H9 (cell line): ENCODE data around the gene DNAJC15. TPM values are rescaled to one million over a fixed set of nuclear protein-coding genes. Genes with fewer than 3 reads are reported as not detected.

Experiments used
- DNase-seq: peaks from one replicate; pipeline ENCODE4 v3.0.0-alpha.2; 2017
- H2AFZ ChIP-seq: one replicate; pipeline ENCODE4 v1.6.1; 2013; ENCODE audit warnings: mild to moderate bottlenecking, low read length, control low read depth, moderate library complexity
- H2AK5ac ChIP-seq: 2 replicates; pipeline ENCODE4 v1.6.1; 2013; ENCODE audit warnings: low read length, control low read depth, mixed read lengths; ENCODE audit not compliant: insufficient read length
- H2BK120ac ChIP-seq: one replicate; pipeline ENCODE4 v1.6.1; 2013; ENCODE audit warnings: low read depth, mild to moderate bottlenecking, low read length, control low read depth, inconsistent platforms; ENCODE audit not compliant: poor library complexity, severe bottlenecking
- H2BK12ac ChIP-seq: 2 replicates; pipeline ENCODE4 v1.6.1; 2013; ENCODE audit warnings: low read length, control low read depth, mixed read lengths, low read depth; ENCODE audit not compliant: insufficient read length
- H2BK15ac ChIP-seq: 2 replicates; pipeline ENCODE4 v1.6.1; 2013; ENCODE audit warnings: low read depth, low read length, control low read depth
- H2BK20ac ChIP-seq: one replicate; pipeline ENCODE4 v1.6.1; 2013; ENCODE audit warnings: low read depth, mild to moderate bottlenecking, low read length, control low read depth, inconsistent platforms; ENCODE audit not compliant: poor library complexity, severe bottlenecking
- H2BK5ac ChIP-seq: 2 replicates; pipeline ENCODE4 v1.6.1; 2013; ENCODE audit warnings: low read length, control low read depth, mixed read lengths; ENCODE audit not compliant: insufficient read length
- H3K14ac ChIP-seq: 2 replicates; pipeline ENCODE4 v1.6.1; 2013; ENCODE audit warnings: low read length, control low read depth; ENCODE audit not compliant: insufficient read depth
- H3K18ac ChIP-seq: 2 replicates; pipeline ENCODE4 v1.6.1; 2013; ENCODE audit warnings: low read depth, mild to moderate bottlenecking, mixed read lengths, low read length, control low read depth; ENCODE audit not compliant: insufficient read length
- H3K23ac ChIP-seq: 2 replicates; pipeline ENCODE4 v1.6.1; 2013; ENCODE audit warnings: low read length, control low read depth, mixed read lengths, low read depth; ENCODE audit not compliant: insufficient read length
- H3K23me2 ChIP-seq: 2 replicates; pipeline ENCODE4 v1.6.1; 2013; ENCODE audit warnings: low read depth, mild to moderate bottlenecking, mixed read lengths, low read length, control low read depth; ENCODE audit not compliant: insufficient read length, poor library complexity, severe bottlenecking
- H3K27ac ChIP-seq: 2 replicates; pipeline ENCODE4 v1.5.1; 2013; ENCODE audit warnings: low read length, control low read depth, mixed read lengths, low read depth; ENCODE audit not compliant: insufficient read length
- H3K27me3 ChIP-seq: 2 replicates; pipeline ENCODE4 v1.6.1; 2013; ENCODE audit warnings: low read length, control low read depth, inconsistent platforms; ENCODE audit not compliant: insufficient read depth
- H3K4ac ChIP-seq: 2 replicates; pipeline ENCODE4 v1.6.1; 2013; ENCODE audit warnings: low read depth, mild to moderate bottlenecking, control low read depth, inconsistent platforms, low read length, moderate library complexity
- H3K4me1 ChIP-seq: 2 replicates; pipeline ENCODE4 v1.6.1; 2013; ENCODE audit warnings: low read length, control low read depth, inconsistent platforms; ENCODE audit not compliant: insufficient read depth
- H3K4me2 ChIP-seq: 2 replicates; pipeline ENCODE4 v1.6.1; 2013; ENCODE audit warnings: low read length, control low read depth, mixed read lengths; ENCODE audit not compliant: insufficient read length, insufficient read depth
- H3K56ac ChIP-seq: 2 replicates; pipeline ENCODE4 v1.6.1; 2013; ENCODE audit warnings: low read depth, mild to moderate bottlenecking, mixed read lengths, low read length, control low read depth; ENCODE audit not compliant: insufficient read length
- H3K79me1 ChIP-seq: 2 replicates; pipeline ENCODE4 v1.6.1; 2013; ENCODE audit warnings: low read depth, mild to moderate bottlenecking, moderate library complexity, low read length, control low read depth, inconsistent platforms; ENCODE audit not compliant: insufficient read depth, poor library complexity, severe bottlenecking
- H3K79me2 ChIP-seq: 2 replicates; pipeline ENCODE4 v1.6.1; 2013; ENCODE audit warnings: low read length, control low read depth, inconsistent platforms; ENCODE audit not compliant: insufficient read depth
- H3K9ac ChIP-seq: 2 replicates; pipeline ENCODE4 v1.6.1; 2013; ENCODE audit warnings: low read length, control low read depth, mixed read lengths; ENCODE audit not compliant: insufficient read length; ENCODE audit errors: extremely low read depth
- H3K9me3 ChIP-seq: one replicate; pipeline ENCODE4 v1.6.1; 2013; ENCODE audit warnings: low read depth, low read length, inconsistent platforms; ENCODE audit not compliant: control insufficient read depth
- H3T11ph ChIP-seq: one replicate; pipeline ENCODE4 v1.6.1; 2013; ENCODE audit warnings: mild to moderate bottlenecking, low read length, control low read depth, inconsistent platforms
- H4K20me1 ChIP-seq: one replicate; pipeline ENCODE4 v1.6.1; 2013; ENCODE audit not compliant: control insufficient read depth, insufficient read length, insufficient read depth
- H4K5ac ChIP-seq: 2 replicates; pipeline ENCODE4 v1.6.1; 2013; ENCODE audit warnings: low read depth, mild to moderate bottlenecking, mixed read lengths, low read length, control low read depth; ENCODE audit not compliant: insufficient read length
- H4K8ac ChIP-seq: replicated peaks from 2 replicates; pipeline ENCODE4 v1.6.1; 2013; ENCODE audit warnings: low read length, control low read depth, mixed read lengths, low read depth; ENCODE audit not compliant: insufficient read length
- H4K91ac ChIP-seq: 2 replicates; pipeline ENCODE4 v1.6.1; 2013; ENCODE audit warnings: low read depth, mild to moderate bottlenecking, moderate library complexity, mixed read lengths, low read length, control low read depth; ENCODE audit not compliant: insufficient read length
- H3K27ac Mint-ChIP-seq, 3 experiments: 2 replicates in 2 of 3; 3 replicates in 1 of 3; pipeline ENCODE4 v1.8.0; 2020 to 2021; ENCODE audit warnings: mixed read lengths in 3 of 3, mild to moderate bottlenecking in 1 of 3, moderate library complexity in 1 of 3
- H3K27me3 Mint-ChIP-seq: 2 replicates; pipeline ENCODE4 v1.8.0; 2021; ENCODE audit warnings: low read depth, mild to moderate bottlenecking, moderate library complexity, mixed read lengths
- H3K36me3 Mint-ChIP-seq, 3 experiments: 2 replicates in 2 of 3; 3 replicates in 1 of 3; pipeline ENCODE4 v1.8.0; 2020 to 2021; ENCODE audit warnings: low read depth in 3 of 3, mixed read lengths in 3 of 3; ENCODE audit not compliant: insufficient read depth in 1 of 3
- H3K4me1 Mint-ChIP-seq, 2 experiments: 2 replicates each; pipeline ENCODE4 v1.8.0; 2020; ENCODE audit warnings: mixed read lengths in 2 of 2
- H3K4me3 Mint-ChIP-seq, 2 experiments: 2 replicates in 1 of 2; 3 replicates in 1 of 2; pipeline ENCODE4 v1.8.0; 2020 to 2021; ENCODE audit warnings: mild to moderate bottlenecking in 2 of 2, mixed read lengths in 2 of 2, moderate library complexity in 1 of 2
- H3K9me3 Mint-ChIP-seq, 2 experiments: 2 replicates in 1 of 2; 3 replicates in 1 of 2; pipeline ENCODE4 v1.8.0; 2020; ENCODE audit warnings: mild to moderate bottlenecking in 2 of 2, mixed read lengths in 2 of 2, moderate library complexity in 1 of 2
- WGBS: extraction: QIAGEN DNeasy Blood & Tissue Kit; methylation state at CpG from one replicate; pipeline ENCODE4 v1.1.7; 2013; ENCODE audit warnings: missing lambda C conversion rate, low lambda C conversion rate, mixed read lengths; ENCODE audit not compliant: insufficient read length; ENCODE audit errors: extremely low coverage; 5-methylcytosine and 5-hydroxymethylcytosine counted together
- total RNA-seq: library from RNA; stranded (reverse); gene quantifications from 2 replicates; pipeline ENCODE4 v1.2.1, GENCODE V29; 2021
- TF ChIP-seq, protein P1 (sequence below): fragments of 200-600 bp; sonication (generic); conservative IDR thresholded peaks from 3 replicates; pipeline ENCODE4 v1.8.0; 2021; ENCODE audit warnings: antibody characterized with exemption, mild to moderate bottlenecking

DNAJC15 gene
- total RNA-seq, 1 experiment from 2014 or later, result 13.4 TPM

DNA sequence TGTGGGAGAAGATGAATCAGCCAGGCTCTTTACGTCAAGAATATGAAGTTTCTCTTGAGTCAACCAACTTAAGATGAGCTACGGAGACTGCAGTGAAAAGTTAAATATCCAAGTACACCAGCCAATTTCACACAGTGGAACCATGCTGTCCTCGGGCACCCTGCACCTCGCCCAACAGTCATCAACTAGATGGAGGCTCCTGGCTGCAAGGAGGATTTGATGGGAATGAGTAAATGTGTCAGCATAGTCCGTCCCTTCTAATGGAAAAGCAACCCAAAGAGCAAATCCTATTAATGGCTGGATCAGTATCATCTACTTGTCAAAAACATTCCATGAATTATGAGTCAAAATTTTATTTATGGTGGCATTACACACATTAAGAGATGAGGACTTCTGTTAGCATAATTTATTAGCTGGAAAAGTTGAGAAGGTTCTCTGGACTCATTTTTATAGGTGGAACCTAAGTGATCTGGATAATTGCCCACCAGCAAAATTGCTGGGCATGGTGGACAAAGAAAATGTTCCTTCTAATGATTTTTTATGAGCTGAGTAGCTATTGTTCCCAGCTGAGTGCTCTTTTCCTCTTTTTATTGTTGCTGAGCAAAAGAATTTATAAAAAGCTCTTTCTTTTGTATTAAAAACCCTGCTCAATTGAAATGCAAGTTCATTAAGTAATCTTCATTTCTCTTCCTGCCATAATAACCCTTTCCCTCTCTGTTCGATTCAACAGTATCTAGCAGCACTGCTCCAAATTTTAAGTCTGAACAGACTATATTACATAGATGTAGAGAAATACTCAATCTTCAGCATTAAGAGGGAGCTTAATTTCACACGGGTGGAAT lies 88.4 kb downstream of the DNAJC15 start:
- Histone ChIP-seq H4K5ac (no peak overlapping the region), H3K4me1 (no peaks in the 10 kb centered on the region), H2BK20ac (no peak overlapping the region), H3K4me2 (no peak overlapping the region), H3K14ac (no peak overlapping the region), H3K18ac (no peak overlapping the region), H4K8ac (no peak overlapping the region), H4K20me1 (no peaks in the 10 kb centered on the region), H3T11ph (no peak overlapping the region), H3K56ac (no peak overlapping the region), H3K79me2 (no peaks in the 10 kb centered on the region), H4K91ac (no peak overlapping the region), H3K9me3 (no peaks in the 10 kb centered on the region), H3K79me1 (no peaks in the 10 kb centered on the region), H2BK120ac (no peak overlapping the region), H2AFZ (no peak overlapping the region), H3K23ac (no peak overlapping the region), H2AK5ac (no peak overlapping the region), H2BK5ac (no peak overlapping the region), H3K23me2 (no peaks in the 10 kb centered on the region), H2BK15ac (no peak overlapping the region), H2BK12ac (no peak overlapping the region), H3K9ac (no peak overlapping the region), H3K27ac (no peak overlapping the region), H3K4ac (no peak overlapping the region), H3K27me3 (no peaks in the 10 kb centered on the region)
- no peaks in the 10 kb centered on the region for H3K4me1 Mint-ChIP-seq
- H3K9me3 Mint-ChIP-seq, result no peaks in the 10 kb centered on the region
- no peak overlapping the region for H3K27ac Mint-ChIP-seq
- WGBS, result no CpG with 5 or more reads among the region's 7 CpGs
- no peak overlapping the region for H3K4me3 Mint-ChIP-seq
- no peak for DNase-seq
- no peaks in the 10 kb centered on the region for H3K27me3 Mint-ChIP-seq
- H3K36me3 Mint-ChIP-seq, result no peaks in the 10 kb centered on the region
- TF ChIP-seq, protein P1, sequence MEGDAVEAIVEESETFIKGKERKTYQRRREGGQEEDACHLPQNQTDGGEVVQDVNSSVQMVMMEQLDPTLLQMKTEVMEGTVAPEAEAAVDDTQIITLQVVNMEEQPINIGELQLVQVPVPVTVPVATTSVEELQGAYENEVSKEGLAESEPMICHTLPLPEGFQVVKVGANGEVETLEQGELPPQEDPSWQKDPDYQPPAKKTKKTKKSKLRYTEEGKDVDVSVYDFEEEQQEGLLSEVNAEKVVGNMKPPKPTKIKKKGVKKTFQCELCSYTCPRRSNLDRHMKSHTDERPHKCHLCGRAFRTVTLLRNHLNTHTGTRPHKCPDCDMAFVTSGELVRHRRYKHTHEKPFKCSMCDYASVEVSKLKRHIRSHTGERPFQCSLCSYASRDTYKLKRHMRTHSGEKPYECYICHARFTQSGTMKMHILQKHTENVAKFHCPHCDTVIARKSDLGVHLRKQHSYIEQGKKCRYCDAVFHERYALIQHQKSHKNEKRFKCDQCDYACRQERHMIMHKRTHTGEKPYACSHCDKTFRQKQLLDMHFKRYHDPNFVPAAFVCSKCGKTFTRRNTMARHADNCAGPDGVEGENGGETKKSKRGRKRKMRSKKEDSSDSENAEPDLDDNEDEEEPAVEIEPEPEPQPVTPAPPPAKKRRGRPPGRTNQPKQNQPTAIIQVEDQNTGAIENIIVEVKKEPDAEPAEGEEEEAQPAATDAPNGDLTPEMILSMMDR, result no peak
